ENCODE results near the gene INPP5B.
"Not testable (repeated sequence)": the region's sequence is repeated elsewhere in the genome, so short reads cannot be mapped to it uniquely, and the experiment has no call there.

DNA sequence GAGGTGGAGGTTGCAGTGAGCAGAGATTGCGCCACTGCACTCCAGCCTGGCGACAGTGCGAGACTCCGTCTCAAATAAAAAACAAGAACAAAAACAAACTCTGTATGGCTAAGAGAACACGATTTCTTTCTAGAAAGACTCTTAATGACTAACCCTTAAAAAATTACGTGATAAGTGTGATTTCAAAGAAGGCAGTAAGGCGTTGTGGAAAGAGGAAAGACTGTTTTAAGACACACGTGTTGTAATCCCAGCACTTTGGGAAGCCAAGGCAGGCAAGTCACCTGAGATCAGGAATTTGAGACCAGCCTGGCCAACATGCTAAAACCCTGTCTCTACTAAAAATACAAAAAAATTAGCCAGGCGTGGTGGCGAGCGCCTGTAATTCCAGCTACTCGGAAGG is 17.3 kb upstream of the INPP5B start:
- TF ChIP-seq, protein P1, sequence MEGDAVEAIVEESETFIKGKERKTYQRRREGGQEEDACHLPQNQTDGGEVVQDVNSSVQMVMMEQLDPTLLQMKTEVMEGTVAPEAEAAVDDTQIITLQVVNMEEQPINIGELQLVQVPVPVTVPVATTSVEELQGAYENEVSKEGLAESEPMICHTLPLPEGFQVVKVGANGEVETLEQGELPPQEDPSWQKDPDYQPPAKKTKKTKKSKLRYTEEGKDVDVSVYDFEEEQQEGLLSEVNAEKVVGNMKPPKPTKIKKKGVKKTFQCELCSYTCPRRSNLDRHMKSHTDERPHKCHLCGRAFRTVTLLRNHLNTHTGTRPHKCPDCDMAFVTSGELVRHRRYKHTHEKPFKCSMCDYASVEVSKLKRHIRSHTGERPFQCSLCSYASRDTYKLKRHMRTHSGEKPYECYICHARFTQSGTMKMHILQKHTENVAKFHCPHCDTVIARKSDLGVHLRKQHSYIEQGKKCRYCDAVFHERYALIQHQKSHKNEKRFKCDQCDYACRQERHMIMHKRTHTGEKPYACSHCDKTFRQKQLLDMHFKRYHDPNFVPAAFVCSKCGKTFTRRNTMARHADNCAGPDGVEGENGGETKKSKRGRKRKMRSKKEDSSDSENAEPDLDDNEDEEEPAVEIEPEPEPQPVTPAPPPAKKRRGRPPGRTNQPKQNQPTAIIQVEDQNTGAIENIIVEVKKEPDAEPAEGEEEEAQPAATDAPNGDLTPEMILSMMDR (IDR thresholded peaks at IDR 0.05; ENCODE audit: low read depth, low read length), result not testable (repeated sequence)
- TF ChIP-seq EZH2phosphoT487 (IDR thresholded peaks at IDR 0.05; ENCODE audit: low read depth), result not testable (repeated sequence)
